GM18517 (cell line): ENCODE results near the gene CARM1.
"Not testable (repeated sequence)": the region's sequence is repeated elsewhere in the genome, so short reads cannot be mapped to it uniquely, and the experiment has no call there.

ENCODE experiments used
- ATAC-seq: cut with Tn5 transposase; IDR thresholded peaks from one replicate; pipeline ENCODE4 v1.9.1; 2021; ENCODE audit warnings: mild to moderate bottlenecking, moderate library complexity; ENCODE audit not compliant: unreplicated experiment

Gene CARM1

DNA sequence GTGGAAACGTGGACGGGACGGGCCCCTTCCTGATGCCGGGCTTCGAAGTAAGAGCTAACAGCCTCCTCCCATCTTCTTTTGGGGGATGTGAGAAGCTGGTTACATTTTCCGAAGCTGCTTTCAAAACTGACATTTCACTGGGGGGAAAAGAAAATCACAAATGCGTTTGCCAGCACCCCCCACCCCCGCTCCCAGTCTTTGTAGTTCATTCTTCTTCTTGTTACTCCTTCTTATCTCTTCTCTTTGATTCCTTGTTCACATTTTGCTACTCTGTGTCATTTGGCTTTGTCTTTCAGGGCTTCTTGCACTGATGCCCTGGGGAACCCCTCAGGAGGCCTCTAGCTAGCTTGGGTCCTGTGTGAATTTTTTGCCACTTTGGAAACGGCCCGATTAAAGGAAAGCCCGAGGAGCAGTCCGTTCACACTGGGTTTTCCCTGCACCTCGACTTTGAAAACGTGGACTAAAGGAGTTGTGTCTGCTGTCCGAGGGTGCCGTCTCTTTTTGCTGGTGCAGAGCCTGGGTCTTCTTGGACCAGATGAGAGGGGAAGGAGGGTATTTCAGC is 1.3 kb downstream of the CARM1 start:
- ATAC-seq = no peak

DNA sequence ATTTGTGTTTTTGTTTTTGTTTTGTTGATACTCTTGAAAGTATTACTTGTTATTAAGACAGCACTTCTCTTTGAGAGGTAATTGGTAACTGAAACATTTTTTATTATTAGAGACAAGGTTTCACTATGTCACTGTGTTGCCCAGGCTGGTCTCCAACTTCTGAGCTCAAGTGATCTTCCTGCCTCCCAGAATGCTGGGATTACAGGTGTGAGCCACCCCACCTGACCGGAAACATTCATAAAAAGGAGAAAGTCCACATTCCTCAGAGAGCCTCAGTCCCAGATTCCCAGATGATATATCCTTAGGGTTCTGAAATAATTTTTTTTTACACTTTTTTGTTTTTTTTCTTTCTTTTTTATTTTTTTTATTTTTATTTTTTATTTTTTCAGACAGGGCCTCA is 2.7 kb downstream of the CARM1 start:
- no peak for ATAC-seq

DNA sequence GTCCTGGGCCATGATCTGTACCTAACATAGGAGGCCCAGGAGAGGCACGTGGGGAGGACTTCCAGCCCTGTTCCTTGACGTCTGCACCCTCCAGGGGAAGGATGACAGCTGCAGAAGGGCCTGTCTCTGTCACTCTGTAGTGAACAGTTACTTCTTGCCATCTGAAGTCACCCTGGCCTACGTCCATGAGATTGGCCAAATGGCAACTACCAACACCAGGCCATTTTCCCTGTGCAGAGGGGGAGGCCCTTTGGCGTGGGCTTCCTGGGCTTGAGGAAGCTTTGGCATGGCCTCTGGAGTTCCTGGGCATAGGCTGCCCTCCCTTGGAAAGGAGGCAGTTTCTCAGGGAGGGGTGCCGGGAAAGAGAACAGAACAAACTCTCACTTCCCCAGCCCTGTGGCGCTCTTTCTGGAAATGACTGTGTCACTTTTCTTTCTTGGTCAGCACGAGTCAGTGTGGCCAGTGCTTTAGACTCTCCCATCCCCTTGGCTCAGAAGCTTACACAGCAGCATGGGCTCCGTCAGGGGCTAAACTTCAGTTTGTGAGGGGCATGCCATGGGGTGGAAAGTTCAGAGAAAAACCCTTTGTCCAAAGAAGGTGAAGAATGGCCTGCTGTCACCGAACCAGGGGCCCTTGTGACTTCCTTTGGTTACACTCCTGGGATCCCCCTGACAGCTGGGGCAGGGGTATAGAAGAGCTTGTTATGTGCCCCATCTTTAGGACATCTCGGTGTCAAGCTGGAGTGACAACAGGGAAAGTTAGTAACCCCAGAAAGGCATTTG is 5.3 kb downstream of the CARM1 start:
- peak; percentile 54 for ATAC-seq

DNA sequence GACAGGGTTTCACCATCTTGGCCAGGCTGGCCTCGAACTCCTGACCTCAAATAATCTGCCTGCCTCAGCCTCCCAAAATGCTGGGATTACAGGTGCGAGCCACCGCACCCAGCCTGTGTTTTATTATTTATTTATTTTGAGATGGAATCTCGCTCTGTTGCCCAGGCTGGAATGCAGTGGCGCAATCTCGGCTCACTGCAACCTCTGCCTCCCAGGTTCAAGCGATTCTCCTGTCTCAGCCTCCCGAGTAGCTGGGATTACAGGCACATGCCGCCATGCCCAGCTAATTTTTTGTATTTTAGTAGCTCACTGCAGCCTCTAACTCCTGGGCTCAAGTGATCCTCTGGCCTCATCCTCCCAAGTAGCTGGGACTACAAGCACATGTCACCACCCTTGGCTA is 6.3 kb downstream of the CARM1 start:
- not testable (repeated sequence) for ATAC-seq

DNA sequence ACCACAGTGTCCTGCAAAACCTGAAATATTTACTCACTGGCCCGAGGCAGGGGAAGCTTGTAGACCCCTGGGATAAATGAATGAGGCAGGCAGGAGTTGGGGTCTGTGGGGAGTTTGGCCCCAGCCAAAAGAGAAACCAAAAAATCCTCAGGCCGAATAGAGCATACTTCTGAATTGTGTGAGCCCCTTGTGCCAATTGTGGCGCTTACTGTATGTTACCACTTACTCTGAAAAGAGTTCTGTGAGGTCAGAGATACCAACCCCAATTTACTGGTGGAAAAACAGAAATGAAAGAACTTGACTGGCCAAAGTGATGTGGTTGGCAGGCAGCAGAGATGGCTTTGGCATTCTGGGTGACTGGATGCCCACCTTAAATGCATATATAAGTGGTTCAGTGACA is 6.9 kb downstream of the CARM1 start:
- no peak for ATAC-seq

DNA sequence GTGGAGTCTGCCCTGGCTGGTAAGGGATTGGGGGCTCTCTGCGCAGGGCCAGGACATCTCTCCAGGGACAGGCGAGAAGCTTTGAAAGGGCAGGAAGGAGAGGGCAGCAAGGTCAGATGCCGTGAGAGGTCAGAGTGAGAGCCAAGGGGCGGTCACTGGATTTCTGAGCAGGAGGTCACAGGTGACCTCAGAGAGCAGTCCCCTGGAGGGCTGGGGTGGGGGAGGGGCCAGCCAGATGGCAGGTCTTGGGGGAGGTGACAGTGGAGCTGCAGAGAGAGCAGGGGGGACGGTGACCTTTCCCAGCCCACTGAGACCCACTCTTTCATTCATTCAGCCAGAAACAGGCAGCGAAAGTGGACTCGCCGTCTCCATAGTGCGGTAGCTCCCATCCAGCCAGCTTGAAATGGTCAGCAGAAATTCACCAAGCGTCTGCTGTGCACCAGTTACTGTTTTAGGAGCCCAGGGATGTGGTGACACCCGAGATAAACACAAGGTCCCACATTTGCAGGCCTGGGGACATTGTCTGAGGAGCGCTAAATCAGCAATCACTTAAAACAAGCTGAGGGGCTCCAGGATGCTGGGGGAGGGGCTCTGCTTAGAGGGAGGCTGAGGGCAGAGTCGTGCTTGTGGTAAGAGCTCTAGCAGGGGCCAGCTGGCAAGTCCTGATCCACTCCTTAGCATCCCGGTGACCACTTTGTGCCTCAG is 10.2 kb downstream of the CARM1 start:
- ATAC-seq = no peak

DNA sequence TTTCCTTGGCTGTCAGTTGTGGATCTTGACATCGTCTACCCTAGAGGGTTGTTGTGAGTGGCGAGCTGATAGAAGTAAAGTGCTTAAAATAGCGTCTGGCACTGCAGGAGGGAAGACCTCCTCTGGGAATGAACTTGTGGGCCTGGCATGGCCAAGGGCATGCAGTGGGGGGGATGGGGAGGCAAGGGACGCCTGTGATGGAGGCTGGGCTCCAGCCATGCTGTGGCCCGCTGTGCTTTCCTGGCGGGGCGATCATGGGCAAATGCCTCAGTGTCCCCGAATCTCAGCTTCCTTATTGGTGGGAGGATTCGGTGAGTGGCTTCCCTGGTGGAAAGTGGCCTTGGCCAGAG is 10.7 kb downstream of the CARM1 start:
- ATAC-seq = no peak

DNA sequence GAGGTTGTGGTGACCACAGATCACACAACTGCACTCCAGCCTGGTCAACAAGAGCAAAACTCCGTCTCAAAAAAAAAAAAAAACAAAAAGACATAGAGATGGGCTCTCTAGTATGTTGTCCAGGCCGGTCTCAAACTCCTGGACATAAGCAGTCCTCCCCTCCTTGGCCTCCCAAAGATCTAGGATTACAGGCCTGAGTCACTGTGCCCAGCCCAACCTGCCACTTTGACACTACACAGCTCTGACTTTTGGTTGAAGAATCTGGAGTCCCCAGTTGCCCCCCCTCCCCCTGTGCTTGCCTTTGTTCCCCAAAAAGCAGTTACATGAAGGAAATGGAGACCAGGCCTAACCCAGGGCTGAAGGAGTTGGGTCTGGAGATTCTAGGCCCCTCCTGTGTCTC is 12.9 kb downstream of the CARM1 start:
- ATAC-seq = no peak

DNA sequence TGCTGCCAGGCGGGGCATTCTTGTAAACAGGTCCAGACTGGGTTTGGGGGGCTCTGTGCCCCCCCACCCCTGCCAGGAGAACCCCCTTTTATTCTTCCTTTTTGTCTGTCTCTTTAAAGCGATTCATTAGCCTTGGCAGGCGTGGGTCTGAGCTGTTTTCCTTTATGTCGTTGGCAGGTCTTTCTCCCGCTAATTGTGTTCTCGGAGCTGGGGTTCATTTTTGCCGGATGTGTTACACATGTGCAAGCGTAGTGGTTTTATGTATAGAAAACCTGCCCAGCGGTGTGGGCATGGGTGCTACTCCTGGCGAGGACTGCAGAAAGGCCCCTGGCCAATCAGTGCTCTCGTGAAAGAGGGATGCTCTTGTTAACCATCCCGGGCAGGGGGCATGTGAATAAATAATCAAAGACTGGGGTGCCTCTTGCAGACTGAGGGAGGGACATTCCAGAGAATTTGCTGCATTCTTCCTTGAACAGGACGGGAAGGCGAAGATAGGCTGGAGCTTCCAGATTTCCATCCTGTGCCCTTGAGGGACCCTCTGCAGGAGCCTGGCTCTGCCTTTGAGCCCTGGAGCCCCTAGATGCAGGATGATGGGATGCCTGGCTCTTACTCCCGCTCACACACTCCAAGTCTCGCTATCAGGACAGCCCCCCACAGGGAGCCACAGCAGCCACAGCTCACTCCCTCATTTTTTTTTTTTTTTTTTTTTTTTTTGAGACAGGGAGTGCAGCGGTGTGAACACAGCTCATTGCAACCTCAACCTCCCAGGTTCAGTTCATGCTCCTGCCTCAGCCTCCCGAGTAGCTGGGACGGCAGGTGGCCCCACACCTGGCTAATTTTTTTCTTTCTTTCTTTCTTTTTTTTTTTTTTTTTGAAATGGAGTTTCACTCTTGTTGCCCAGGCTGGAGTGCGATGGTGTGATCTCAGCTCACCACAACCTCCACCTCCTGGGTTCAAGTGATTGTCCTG is 14.1 kb downstream of the CARM1 start:
- no peak for ATAC-seq

DNA sequence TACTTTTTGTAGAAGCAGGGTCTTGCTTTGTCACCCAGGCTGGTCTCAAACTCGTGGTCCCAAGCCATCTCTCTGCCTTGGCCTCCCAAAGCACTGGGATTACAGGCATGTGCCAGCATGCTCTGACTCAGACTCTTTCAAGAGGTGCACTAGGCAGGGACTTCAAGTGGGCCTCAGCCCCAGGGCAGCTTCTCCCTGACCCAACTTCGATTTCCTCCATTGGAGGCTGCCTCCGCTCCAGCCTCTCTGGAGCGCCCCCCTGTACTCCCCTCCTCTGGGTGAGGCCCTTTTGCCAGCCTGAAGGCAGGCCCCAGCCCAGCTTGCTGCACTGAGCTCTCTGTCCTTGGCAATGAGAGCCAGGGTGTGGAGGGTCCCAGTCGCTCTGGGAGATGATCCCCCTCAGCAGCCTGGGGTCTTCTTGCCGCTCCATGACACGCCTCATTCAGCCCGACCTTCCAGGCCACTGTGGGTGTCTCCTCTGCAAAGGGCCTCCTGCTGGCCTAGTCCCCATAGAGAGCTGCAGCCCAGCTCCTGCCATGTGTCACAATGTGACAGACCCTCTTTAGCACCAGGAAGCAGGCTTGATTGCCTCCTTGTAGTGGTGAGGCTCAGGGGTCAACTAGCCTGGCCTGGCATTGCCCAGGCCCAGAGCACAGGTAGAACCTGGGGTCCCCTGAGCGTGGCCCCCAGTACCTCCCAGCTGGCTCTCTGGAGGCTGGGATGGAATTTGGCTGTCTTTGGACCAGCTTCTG is 16.4 kb downstream of the CARM1 start:
- ATAC-seq = no peak

DNA sequence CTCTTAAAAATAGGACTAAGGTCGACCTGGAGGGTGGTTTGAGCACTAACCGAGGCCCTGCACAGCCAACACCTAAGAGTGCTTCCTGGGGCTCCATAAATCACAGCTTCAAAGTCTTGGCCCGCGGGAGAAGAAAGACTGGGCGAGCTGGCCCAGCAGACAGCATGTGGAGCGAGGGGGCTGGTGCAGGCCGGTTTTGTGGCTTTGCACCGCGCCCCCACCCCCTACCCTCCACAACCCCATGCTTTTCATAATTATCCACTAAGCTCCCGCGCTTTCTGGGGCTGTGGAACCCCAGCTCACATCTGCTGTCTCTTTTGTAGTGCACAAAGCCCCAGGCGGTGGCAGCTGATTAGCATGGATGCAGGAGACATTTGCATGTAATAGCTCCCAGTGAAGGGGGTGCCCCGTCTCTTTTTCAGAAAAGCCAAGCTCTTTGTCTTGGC is 17.1 kb downstream of the CARM1 start:
- ATAC-seq = no peak

DNA sequence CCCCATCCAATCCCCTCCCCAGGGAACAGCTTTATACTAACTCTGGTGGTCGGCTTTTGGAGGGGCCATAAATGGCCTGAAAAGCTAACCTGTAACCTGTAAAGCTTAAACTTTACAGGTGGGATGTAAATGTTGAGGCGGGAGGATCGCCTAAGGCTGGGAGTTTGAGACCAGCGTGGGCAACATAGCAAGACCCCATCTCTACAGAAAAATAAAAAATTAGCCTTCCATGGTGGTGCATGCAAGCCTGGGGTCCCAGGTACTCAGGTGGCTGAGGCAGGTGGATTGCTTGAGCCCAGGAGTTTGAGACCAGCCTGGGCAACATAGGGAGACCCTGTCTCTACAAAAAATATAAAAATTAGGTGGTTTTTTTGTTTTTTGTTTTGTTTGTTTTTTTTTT is 18.5 kb downstream of the CARM1 start:
- no peak for ATAC-seq

DNA sequence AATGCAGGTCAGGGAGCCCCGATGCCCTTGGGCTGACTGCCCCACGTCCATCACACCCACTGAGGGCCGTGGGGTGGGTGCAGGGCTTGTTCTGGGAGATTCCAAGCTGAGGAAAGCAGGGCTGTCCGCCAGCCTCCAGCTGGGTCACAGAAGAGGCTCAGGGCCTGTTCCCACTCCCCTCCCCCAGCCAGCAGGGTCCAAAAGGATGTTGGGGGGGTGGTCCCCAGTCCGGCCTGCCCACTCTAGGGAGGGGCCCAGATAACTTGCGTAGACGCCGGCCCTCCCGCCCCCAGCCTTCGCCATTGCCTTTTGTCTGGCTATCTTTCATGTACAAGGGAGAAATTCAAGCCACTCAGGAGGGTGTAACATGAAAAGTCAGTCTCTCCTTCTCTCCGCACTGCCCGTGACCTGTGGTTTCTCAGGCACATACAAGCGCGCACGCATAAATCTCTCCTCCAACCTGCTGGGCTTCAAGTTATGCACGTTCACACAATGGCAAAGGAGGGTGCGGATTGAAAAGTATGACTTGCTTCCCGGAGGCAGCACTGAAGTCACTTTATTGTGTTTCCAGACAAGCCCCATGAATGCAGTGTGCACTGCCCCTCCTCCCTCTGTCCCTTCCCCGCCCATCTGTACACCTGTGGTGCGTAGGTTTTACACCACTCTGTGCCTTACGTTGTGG is 20.2 kb downstream of the CARM1 start:
- no peak for ATAC-seq

DNA sequence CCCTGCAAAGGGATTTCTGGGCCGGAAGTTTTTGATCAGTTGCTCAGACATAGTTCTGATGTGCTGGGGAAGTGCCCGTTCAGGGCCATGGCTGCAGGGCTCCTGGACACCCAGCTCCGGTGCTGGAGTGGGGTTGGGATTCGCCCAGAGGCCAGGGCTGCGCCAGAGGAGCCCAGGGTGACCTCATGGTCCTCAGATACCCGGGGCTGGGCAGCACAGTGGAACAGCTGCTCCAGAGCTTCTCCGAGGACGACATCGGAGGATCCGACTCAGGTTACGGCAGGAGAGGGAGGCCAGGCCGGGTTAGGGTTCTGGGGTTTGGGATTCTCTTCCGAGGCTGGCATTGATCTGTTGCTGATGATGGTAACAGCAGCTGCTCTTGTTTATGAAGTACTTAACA is 20.9 kb downstream of the CARM1 start:
- no peak for ATAC-seq

DNA sequence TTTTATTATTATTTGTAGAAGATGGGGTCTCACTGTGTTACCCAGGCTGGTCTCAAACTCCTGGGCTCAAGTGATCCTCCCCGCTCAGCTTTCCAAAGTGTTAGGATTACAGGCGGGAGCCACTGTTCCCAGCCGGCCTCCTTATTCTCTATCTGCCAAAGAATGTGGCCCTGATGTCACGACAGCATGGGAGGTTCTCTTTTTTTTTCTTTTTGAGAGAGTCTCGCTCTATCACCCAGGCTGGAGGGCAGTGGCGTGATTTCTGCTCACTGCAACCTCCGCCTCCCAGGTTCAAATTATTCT is 23.5 kb downstream of the CARM1 start:
- no peak for ATAC-seq

DNA sequence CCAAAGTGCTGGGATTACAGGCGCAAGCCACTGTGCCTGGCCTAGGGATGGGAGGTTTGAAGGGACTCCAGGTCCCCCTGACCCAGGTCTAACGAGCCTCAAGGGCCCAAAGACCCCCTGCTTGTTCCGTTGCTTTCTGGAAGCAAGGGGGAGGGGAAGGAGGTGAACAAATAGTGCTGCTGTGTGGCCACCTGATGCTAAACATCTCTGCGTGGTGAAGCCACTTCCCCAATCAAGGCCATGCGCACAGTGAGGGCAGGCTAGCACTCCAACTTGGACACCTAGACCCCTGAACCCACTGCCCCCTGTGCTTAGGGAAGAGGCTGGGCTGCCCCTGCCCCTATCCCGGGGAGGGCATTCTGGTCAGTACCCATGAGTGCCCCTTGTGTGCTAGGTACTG is 24.0 kb downstream of the CARM1 start:
- no peak for ATAC-seq

DNA sequence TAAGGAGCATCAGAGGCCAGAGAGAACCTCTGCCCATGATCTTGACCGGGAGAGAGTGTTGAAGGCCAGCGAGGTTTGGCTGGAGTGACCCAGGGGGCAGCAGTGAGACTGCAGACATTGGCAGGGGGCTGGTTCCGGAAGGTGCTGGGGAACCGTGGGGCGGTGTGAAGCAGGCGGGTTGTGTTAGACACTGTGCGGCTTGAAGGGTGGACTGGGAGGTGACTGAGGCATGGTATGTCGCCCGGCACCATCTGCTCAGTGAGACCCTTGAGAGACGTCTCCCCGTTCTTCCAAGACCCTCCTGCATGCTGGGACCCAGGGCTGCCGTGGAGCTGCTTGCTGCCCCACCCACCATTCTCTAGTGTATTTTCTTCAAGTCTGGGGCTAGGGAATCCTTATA is 24.6 kb downstream of the CARM1 start:
- no peak for ATAC-seq

DNA sequence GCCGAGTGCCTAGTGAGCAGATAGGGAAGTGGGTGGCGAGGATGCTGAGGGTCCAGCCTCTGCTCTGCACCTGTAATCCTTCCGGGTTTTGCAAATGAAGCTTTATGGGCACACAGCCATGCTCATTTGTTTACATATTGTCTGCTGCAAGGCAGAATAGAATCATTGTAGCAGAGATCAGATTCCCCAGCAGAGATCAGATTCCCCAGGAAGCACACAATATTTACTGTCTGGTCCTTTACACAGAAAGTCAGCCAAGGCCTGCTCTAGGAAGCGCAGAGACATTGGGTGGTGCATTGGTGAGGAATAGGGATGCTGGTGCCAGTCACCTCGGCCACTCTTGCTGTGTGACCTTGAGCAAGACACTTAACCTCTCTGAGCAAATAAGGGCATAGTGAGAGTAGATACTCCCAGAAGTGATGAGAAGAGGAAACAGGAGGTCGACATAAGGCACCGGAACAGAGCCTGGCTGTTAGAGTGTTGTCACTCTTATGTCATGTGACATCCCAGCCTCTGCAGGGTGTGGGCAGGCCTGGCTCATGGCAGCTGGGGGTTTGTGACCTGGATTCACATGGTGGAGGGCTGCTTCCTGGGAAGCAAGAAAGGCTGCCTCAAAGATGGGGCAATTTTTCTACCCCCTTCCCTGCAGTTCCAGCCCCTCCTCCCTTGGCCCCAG is 25.6 kb downstream of the CARM1 start:
- no peak for ATAC-seq

DNA sequence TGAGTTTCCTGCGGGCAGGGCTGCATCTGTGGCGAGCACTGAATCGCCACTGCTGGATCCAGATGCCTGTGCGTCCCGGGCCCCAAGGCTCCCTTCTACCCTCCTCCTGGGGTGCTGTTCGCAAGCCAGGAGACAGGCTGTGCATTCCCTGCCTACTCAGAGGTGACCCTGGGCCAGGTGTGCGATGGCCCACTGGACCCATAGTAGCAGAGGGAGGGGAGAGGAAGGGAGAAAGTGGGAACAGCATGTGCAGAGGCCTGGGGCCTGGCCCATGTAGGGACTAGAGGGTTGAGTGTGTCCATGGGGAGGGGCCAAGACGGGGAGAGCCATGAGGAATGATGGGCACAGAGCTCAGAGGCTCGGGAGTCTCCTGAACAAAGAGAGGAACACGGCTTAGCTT is 27.3 kb downstream of the CARM1 start:
- ATAC-seq = no peak
